Left ventricle myocardium inferior (tissue), 1 donor: Measurements from ENCODE around the gene UBE3C. TPM values are rescaled to one million over a fixed set of nuclear protein-coding genes. Genes with fewer than 3 reads are reported as not detected.

ENCODE experiments used
- DNase-seq: peaks from one replicate; pipeline ENCODE4 v3.0.0-alpha.2; 2020
- H3K27ac ChIP-seq: fragments of 200-600 bp; replicated peaks from 2 replicates; pipeline ENCODE4 v1.8.0; 2021
- H3K27me3 ChIP-seq: fragments of 200-600 bp; 2 replicates; pipeline ENCODE4 v1.8.0; 2021; ENCODE audit warnings: low read depth
- H3K36me3 ChIP-seq: fragments of 200-600 bp; 2 replicates; pipeline ENCODE4 v1.8.0; 2021
- H3K4me1 ChIP-seq: fragments of 200-600 bp; 2 replicates; pipeline ENCODE4 v1.8.0; 2021
- H3K4me3 ChIP-seq: fragments of 200-600 bp; 2 replicates; pipeline ENCODE4 v1.8.0; 2021; ENCODE audit warnings: mild to moderate bottlenecking, moderate library complexity
- H3K9me3 ChIP-seq: fragments of 200-600 bp; replicated peaks from 2 replicates; pipeline ENCODE4 v1.8.0; 2021
- intact Hi-C: fragments of 100-400 bp; cut with micrococcal nuclease; formaldehyde crosslinking; loops from one replicate; pipeline ENCODE4 v1.11.0; 2022
- total RNA-seq: library from RNA; stranded (reverse); fragmentation: NEBNext Ultra II Directional; extraction: Animal tissue kit (Norgen Biotek cat#: 25700); gene quantifications from one replicate; pipeline ENCODE4 v1.2.1, GENCODE V29; 2021
- TF ChIP-seq, protein P1 (sequence below): fragments of 200-600 bp; IDR thresholded peaks from 2 replicates; pipeline ENCODE4 v1.8.0; 2021; ENCODE audit warnings: antibody characterized with exemption, mild to moderate bottlenecking, borderline replicate concordance
- donor health status: DM: no; HTN: yes; CAD: no; lungs with severe emphysema.

Gene UBE3C
- total RNA-seq, 1 donor from 2014 or later: 50.2 TPM

DNA sequence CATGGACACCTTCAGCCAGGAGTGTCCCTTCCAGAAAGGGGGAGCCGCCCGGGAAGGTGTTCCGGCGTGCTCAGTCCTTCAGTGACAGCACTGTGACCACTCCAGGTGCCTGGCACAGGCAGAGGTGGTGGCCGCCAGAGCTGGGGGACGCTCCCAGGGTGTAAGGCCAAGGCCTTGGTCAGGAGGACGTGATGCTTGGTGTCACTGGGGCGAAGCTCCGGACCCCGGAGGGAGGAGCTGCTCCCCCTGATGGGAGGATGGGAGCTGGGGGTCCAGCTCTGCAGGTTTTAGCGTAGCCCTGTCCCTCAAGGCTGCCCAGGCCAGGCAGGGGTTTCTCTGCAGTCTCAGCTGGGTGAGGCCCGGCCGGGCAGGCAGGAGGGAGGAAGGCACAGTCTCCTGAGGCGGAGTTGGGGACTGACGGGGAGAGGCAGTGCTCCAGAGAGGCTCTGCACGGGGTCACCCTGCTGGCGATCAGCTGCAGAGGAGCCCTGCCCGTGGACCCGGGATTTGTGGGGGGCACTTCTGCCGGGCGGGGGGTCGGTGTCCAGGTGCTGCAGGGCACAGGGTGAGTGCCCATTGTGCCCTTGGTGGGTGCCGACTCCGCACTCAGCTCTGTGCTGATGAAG lies 141.6 kb downstream of the UBE3C start:
- TF ChIP-seq, protein P1, sequence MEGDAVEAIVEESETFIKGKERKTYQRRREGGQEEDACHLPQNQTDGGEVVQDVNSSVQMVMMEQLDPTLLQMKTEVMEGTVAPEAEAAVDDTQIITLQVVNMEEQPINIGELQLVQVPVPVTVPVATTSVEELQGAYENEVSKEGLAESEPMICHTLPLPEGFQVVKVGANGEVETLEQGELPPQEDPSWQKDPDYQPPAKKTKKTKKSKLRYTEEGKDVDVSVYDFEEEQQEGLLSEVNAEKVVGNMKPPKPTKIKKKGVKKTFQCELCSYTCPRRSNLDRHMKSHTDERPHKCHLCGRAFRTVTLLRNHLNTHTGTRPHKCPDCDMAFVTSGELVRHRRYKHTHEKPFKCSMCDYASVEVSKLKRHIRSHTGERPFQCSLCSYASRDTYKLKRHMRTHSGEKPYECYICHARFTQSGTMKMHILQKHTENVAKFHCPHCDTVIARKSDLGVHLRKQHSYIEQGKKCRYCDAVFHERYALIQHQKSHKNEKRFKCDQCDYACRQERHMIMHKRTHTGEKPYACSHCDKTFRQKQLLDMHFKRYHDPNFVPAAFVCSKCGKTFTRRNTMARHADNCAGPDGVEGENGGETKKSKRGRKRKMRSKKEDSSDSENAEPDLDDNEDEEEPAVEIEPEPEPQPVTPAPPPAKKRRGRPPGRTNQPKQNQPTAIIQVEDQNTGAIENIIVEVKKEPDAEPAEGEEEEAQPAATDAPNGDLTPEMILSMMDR: no peak
- Histone ChIP-seq H3K27ac (no peak overlapping the region), H3K27me3 (peaks cover 35% of the 10 kb centered on the region), H3K9me3 (peaks cover 12% of the 10 kb centered on the region), H3K4me1 (peaks cover 22% of the 10 kb centered on the region), H3K4me3 (peak overlapping the region; percentile 79), H3K36me3 (no peaks in the 10 kb centered on the region)
- intact Hi-C loops: no loop called here
- no peak for DNase-seq

DNA sequence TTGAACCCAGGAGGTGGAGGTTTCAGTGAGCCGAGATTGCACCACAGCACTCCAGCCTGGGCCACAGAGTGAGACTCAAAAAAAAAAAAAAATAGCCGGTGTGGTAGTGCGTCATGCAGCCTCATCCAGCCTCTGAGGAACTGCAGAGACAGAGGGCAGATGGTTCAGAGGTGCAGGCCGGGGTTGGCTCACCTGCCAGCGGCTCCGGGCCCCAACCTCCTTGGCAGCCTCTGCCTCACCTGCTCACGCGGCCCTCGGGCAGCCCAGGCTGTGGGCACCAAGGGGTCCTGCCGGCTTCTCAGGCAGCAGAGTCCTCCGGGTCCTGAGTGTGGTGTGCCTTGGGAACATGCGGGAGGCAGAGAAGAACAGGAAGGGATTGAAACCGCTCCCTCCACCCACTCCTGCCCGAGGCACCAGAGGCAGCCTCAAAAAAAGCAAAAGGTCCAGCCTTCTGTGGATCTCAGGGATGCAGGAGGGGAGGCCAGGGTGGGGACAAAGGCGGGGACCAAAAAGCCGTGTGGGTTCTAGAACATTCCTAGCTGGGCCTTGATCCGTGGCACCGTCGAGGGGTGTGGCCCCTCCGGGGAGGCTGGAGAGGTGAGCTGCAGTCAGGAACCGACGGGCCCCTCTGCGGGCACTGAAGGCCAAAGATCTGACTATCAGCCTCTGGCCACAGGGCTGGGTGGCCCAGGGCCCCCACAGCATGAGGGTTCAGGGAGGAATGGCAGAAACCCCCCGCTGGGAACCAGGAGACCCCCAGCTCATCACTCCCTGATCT lies 142.7 kb downstream of the UBE3C start:
- no peak overlapping the region for H3K4me3 ChIP-seq
- intact Hi-C loops: no loop called here
- DNase-seq: no peak
- H3K4me1 ChIP-seq: peaks cover 22% of the 10 kb centered on the region
- H3K9me3 ChIP-seq: peaks cover 12% of the 10 kb centered on the region
- TF ChIP-seq, protein P1: no peak
- no peak overlapping the region for H3K27ac ChIP-seq
- H3K27me3 ChIP-seq: peaks cover 35% of the 10 kb centered on the region
- no peaks in the 10 kb centered on the region for H3K36me3 ChIP-seq

DNA sequence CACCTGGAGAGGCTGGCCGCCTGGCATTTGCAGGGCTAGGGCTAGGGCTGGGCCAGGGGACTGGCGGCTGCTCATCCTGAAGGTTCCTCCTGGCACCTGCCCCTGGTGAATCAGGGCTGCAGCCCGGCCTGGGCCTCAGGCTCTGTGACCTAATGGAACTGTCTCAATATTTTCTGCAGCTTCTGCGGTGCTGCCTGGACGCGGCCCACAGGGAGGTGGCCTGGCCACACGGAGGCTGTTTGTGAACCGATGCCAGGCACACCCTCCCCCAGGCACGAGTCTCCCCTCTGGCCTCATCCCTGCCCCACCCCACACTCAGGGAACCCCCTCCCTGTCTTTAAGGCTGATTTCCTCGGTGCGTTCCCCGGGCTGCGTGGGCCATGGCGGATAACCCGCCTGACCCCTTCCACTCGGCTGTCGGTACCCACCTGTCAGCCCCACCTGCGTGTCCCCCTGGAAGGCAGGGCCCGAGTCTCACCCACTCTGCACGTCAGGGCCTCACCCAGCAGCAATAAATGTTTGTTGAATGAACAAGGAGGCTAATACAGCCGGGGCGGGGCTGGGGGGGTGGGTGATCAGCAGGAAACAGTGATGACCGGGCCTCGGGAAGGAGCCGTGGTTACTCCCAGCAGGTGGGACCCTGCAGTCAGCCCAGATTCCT lies 143.5 kb downstream of the UBE3C start:
- intact Hi-C loops: no loop called here
- DNase-seq: no peak
- H3K4me1 ChIP-seq: peaks cover 19% of the 10 kb centered on the region
- H3K36me3 ChIP-seq: no peaks in the 10 kb centered on the region
- peaks cover 36% of the 10 kb centered on the region for H3K27me3 ChIP-seq
- TF ChIP-seq, protein P1: no peak
- H3K27ac ChIP-seq: no peak overlapping the region
- H3K9me3 ChIP-seq: peaks cover 12% of the 10 kb centered on the region
- H3K4me3 ChIP-seq: no peak overlapping the region

DNA sequence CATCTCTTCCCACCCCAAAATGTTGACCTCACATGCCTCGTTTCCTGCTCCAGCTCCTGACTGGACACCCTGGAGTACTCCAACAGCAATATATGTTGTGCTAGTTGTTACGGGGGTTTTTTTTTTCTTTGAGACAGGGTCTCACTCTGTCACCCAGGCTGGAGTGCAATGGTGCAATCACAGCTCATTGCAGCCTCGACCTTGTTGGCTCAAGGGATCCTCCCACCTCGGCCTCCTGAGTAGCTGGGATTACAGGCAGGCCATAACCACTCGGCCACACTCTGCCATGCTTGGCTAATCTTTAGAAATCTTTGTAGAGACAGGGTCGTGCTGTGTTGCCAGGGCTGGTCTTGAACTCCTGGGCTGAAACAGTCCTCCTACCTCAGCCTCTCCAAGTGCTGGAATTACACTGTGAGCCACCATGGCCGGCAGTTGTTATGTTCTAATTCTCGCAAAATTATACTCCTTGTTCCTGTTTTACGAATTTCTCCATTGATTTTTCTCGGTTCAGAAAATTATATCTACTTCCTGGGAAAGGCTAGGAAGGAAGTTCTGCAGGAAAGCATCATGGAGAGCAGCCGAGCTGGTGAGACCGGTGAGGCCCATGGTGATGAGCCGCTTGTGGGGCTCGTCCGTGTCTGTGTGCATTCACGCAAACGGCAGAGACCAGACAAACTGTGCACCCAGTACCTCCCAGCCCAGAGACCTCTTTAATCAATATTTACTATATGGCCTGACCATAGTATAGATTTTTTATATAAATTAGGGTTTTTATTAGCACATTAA lies 145.7 kb downstream of the UBE3C start:
- Histone ChIP-seq H3K36me3 (no peaks in the 10 kb centered on the region), H3K27me3 (peaks cover 35% of the 10 kb centered on the region), H3K27ac (no peak overlapping the region), H3K4me3 (no peak overlapping the region), H3K9me3 (peaks cover 12% of the 10 kb centered on the region), H3K4me1 (peaks cover 9% of the 10 kb centered on the region)
- DNase-seq: no peak
- intact Hi-C loops: no loop called here
- TF ChIP-seq, protein P1: no peak

DNA sequence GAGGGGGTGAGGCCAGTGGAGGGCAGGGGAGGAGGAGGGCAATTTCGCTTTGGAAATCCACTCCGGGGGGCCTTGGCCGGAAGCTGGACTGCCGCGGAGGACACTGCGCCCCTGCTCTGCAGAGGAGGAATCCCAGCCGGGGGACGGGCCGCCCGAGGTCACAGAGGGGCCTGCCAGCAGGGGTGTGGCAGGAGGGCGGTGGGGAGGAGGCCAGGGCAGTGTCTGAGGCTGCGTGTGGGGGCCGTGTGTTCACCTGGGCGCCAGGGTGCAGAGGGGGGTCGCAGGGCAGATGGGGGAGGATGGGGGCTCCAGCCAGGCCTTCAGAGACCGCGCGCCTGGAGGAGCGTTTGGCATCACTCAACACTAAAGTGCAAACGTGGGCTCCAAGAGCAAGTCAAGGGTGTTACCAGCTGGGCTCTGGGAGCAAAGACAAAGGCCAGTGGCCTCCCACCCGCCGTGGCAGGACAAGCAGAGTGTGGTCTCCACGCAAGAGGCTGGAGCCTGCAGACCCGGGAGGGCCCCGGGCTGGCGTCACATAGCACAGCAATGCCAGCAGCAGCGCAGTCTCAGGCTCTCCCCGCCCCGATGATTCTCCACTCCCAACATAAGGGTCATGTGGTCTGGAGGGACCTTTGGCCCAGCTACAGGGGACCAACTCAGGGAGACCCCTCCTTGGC lies 152.8 kb downstream of the UBE3C start:
- no peak overlapping the region for H3K4me3 ChIP-seq
- no peaks in the 10 kb centered on the region for H3K4me1 ChIP-seq
- no peaks in the 10 kb centered on the region for H3K9me3 ChIP-seq
- intact Hi-C loops: no loop called here
- H3K36me3 ChIP-seq: no peaks in the 10 kb centered on the region
- no peak for DNase-seq
- H3K27me3 ChIP-seq: peaks cover 43% of the 10 kb centered on the region
- H3K27ac ChIP-seq: no peak overlapping the region
- TF ChIP-seq, protein P1: no peak
